Sigmoid colon (tissue), 7 donors: ENCODE results near the gene SIRPA. TPM values are rescaled to one million over a fixed set of nuclear protein-coding genes. Genes with fewer than 3 reads are reported as not detected.

Source experiments
- DNase-seq: peaks from one replicate; pipeline ENCODE4 v3.0.0-alpha.2; 2019
- H3K27ac ChIP-seq, 4 donors: fragments of 200-600 bp; sonication (generic); one replicate each; pipeline ENCODE4 v1.5.1; 2016 to 2019; ENCODE audit warnings: mild to moderate bottlenecking in 1 of 4
- H3K27me3 ChIP-seq, 3 donors: fragments of 200-600 bp; sonication (generic); one replicate each; pipeline ENCODE4 v1.5.1; 2019; ENCODE audit warnings: mild to moderate bottlenecking in 1 of 3
- H3K36me3 ChIP-seq, 4 donors: fragments of 200-600 bp; sonication (generic); one replicate each; pipeline ENCODE4 v1.5.1; 2016 to 2019
- H3K4me1 ChIP-seq, 4 donors: fragments of 200-600 bp; sonication (generic); one replicate each; pipeline ENCODE4 v1.5.1; 2017 to 2019
- H3K4me3 ChIP-seq, 4 donors: fragments of 200-600 bp; sonication (generic); one replicate each; pipeline ENCODE4 v1.5.1; 2017 to 2019; ENCODE audit warnings: mild to moderate bottlenecking in 2 of 4, moderate library complexity in 1 of 4
- H3K9me3 ChIP-seq, 4 donors: fragments of 200-600 bp in 3 of 4; sonication (generic) in 3 of 4; one replicate each; pipeline versions ENCODE4 v1.5.1 to v1.6.1; 2013 to 2019
- CTCF ChIP-seq, 4 experiments: fragments of 450-650 bp in 3 of 4; fragments of 200-600 bp in 1 of 4; IDR thresholded peaks; one replicate each; pipeline ENCODE4 v1.5.1; 2016 to 2019; ENCODE audit warnings: antibody characterized with exemption in 4 of 4, mild to moderate bottlenecking in 3 of 4, moderate library complexity in 2 of 4
- EP300 ChIP-seq, 4 donors: sonication (generic); formaldehyde crosslinking; IDR thresholded peaks; one replicate each; pipeline ENCODE4 v1.6.1; 2017; ENCODE audit warnings: antibody characterized with exemption in 4 of 4
- POLR2A ChIP-seq, 2 donors: fragments of 450-650 bp; IDR thresholded peaks; one replicate each; pipeline ENCODE4 v1.6.1; 2016; ENCODE audit warnings: antibody characterized with exemption in 2 of 2, mild to moderate bottlenecking in 2 of 2, moderate library complexity in 2 of 2
- POLR2AphosphoS5 ChIP-seq, 4 donors: sonication (generic); formaldehyde crosslinking; IDR thresholded peaks; one replicate each; pipeline ENCODE4 v1.6.1; 2017; ENCODE audit warnings: antibody characterized with exemption in 4 of 4
- WGBS, 2 donors: extraction: QIAGEN DNeasy Blood & Tissue Kit; methylation state at CpG; one replicate each; pipeline ENCODE4 v1.1.7; 2013; 5-methylcytosine and 5-hydroxymethylcytosine counted together
- intact Hi-C: fragments of 100-400 bp; cut with DNase I; formaldehyde crosslinking; loops from one replicate; pipeline ENCODE4 v1.15.1; 2023
- polyA plus RNA-seq, 3 donors: library from polyadenylated mRNA; stranded (reverse); fragments of 200-250 nt; gene quantifications; one replicate each; pipeline ENCODE4 v1.2.3, GENCODE V29; 2013
- total RNA-seq, 4 donors: library from RNA; depleted of rRNA; stranded (reverse); fragments of >200 nt; gene quantifications; one replicate each; pipeline ENCODE4 v1.1.0, GENCODE V29; 2016
- donor health status: healthy with polysubstance abuse.
- donor health status: Bipolar disorder and iron deficiency.
- donor health status: healthy.

SIRPA gene
- total and polyA plus RNA-seq, 7 donors = 8.4 to 25.5 (median 16.3) TPM

GRCh38 chr20:1875183-1875554 lies 20.0 kb upstream of the SIRPA start:
- Histone ChIP-seq H3K36me3 (no peaks in the 10 kb centered on the region), H3K4me3 (no peak overlapping the region), H3K27me3 (peaks cover 0 to 24% (median 0%) of the 10 kb centered on the region in 3 donors), H3K4me1 (no peaks in the 10 kb centered on the region), H3K9me3 (no peaks in the 10 kb centered on the region), H3K27ac (no peak overlapping the region)
- intact Hi-C loops = no loop called here
- TF ChIP-seq CTCF (IDR thresholded peaks at IDR 0.05) = no peak
- 77 to 84% methylated on average over 4 of the region's 4 CpGs for WGBS, 2 donors
- no peak for DNase-seq

- DNase-seq = no peak
- 70 to 77% methylated on average over 7 of the region's 7 CpGs for WGBS, 2 donors
- no peaks in the 10 kb centered on the region for H3K36me3 ChIP-seq
- no peaks in the 10 kb centered on the region for H3K9me3 ChIP-seq
- H3K27ac ChIP-seq = no peak overlapping the region
- peaks cover 0 to 24% (median 0%) of the 10 kb centered on the region in 3 donors for H3K27me3 ChIP-seq
- intact Hi-C loops = no loop called here
- TF ChIP-seq POLR2AphosphoS5 (IDR thresholded peaks at IDR 0.05) (no peak), POLR2A (IDR thresholded peaks at IDR 0.05) (no peak), EP300 (IDR thresholded peaks at IDR 0.05) (no peak), CTCF (IDR thresholded peaks at IDR 0.05) (no peak)
- H3K4me1 ChIP-seq = peaks cover 0 to under 1% (median 0%) of the 10 kb centered on the region in 4 donors
- H3K4me3 ChIP-seq = no peak overlapping the region
Measured at GRCh38 chr20:1875762-1876161, 19.4 kb upstream of the SIRPA start.

- no peak for TF ChIP-seq EP300 (IDR thresholded peaks at IDR 0.05)
- no peak for TF ChIP-seq POLR2AphosphoS5 (IDR thresholded peaks at IDR 0.05)
- TF ChIP-seq CTCF (IDR thresholded peaks at IDR 0.05) = no peak
- TF ChIP-seq POLR2A (IDR thresholded peaks at IDR 0.05) = no peak
- 64 to 77% methylated on average over 6 to 7 of the region's 7 CpGs for WGBS, 2 donors
- H3K4me3 ChIP-seq = no peak overlapping the region
- H3K36me3 ChIP-seq = no peaks in the 10 kb centered on the region
- no peak for DNase-seq
- peaks cover 0 to 24% (median 0%) of the 10 kb centered on the region in 3 donors for H3K27me3 ChIP-seq
- H3K9me3 ChIP-seq = no peaks in the 10 kb centered on the region
- H3K4me1 ChIP-seq = peaks cover 0 to 7% (median 4%) of the 10 kb centered on the region in 4 donors
- no peak overlapping the region for H3K27ac ChIP-seq
- intact Hi-C loops = no loop called here
Measured at GRCh38 chr20:1876217-1876921, 18.8 kb upstream of the SIRPA start.

- H3K36me3 ChIP-seq = no peaks in the 10 kb centered on the region
- DNase-seq = no peak
- 72 to 79% methylated on average over 11 of the region's 11 CpGs for WGBS, 2 donors
- H3K27ac ChIP-seq = no peak overlapping the region
- TF ChIP-seq POLR2AphosphoS5 (IDR thresholded peaks at IDR 0.05) = no peak
- no peak for TF ChIP-seq POLR2A (IDR thresholded peaks at IDR 0.05)
- TF ChIP-seq EP300 (IDR thresholded peaks at IDR 0.05) = no peak
- TF ChIP-seq CTCF (IDR thresholded peaks at IDR 0.05) = no peak
- no peaks in the 10 kb centered on the region for H3K9me3 ChIP-seq
- intact Hi-C loops = no loop called here
- peaks cover 0 to 10% (median 7%) of the 10 kb centered on the region in 4 donors for H3K4me1 ChIP-seq
- H3K27me3 ChIP-seq = peaks cover 0 to 24% (median 0%) of the 10 kb centered on the region in 3 donors
- no peak overlapping the region for H3K4me3 ChIP-seq
Measured at GRCh38 chr20:1876975-1877608, 18.1 kb upstream of the SIRPA start.
